Activated T-cell treated with anti-CD3 and anti-CD28 coated beads, Interleukin-2, amount 50 U/mL, for 48 hours (primary cell): Measurements from ENCODE around the gene SCGB1C2.
"Not testable (repeated sequence)": the region's sequence is repeated elsewhere in the genome, so short reads cannot be mapped to it uniquely, and the experiment has no call there.

ENCODE experiments used
- DNase-seq, 2 experiments: peaks; one replicate each; pipeline ENCODE4 v3.0.0-alpha.2; 2020

The SCGB1C2 gene

GRCh38 chr17:149231-149630 lies 11.9 kb downstream of the SCGB1C2 start:
- no peak for DNase-seq

GRCh38 chr17:149897-150584 lies 12.7 kb downstream of the SCGB1C2 start:
- no peak for DNase-seq

DNA sequence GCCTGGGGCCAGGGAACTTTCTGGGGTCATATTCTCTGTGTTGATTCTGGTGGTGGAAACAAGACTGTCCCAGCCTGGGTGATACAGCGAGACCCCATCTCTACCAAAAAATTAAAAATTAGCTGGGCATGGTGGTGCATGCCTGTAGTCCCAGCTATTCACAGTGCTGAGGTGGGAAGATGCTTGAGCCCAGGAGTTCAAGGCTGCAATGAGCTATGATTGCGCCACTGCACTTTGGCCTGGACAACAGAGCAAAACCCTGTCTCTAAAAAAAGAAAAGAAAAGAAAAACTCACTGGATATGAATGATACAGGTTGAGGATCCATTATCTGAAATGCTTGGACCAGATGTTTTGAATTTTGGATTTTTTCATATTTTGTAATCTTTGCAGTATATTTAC lies 13.6 kb downstream of the SCGB1C2 start:
- DNase-seq, result no peak

DNA sequence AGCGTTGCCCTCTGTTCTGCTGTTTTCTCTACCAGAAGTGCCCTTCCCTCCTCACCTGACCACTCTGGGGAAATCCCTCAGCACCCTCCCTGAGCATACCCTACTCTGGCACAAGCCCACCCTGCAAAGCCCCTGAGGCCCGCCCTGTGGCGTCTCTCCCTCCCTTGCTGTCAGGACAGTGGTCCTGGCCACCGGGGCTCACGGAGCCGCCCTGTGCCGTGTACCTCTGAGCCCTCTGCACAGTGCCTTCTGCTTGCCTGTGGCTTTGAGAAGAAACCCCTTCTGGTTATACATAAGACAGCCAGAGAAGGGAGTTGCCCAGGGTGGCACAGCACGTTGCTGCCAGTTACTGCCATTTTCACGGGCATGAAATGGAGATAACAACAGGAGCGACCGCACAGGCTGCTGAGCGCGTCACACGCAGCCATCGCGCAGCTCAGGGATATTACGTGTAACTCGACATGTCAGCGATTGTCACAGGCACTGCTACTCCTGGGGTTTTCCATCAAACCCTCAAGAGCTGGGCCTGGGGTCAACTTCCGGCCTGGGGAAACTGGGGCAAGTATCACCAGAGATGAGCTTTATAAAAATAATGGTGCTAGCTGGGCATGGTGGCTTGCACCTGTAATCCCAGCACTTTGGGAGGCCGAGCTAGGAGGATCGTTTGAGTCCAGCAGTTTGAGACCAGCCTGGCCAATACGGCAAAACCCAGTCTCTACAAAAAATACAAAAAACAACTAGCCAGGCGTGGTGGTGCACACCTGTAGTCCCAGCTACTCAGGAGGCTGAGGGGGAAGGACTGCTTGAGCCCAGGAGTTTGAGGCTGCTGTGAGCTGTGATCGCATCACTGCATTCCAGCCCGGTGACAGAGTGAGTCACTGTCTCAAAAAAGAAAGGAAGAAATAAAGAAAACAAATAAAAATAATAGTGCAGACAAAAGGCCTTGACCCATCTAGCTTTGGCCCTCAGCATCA lies 14.8 kb downstream of the SCGB1C2 start:
- no peak for DNase-seq

- DNase-seq, result no peak
These were observed 15.6 kb downstream of the SCGB1C2 start for GRCh38 chr17:152860-153420.

DNA sequence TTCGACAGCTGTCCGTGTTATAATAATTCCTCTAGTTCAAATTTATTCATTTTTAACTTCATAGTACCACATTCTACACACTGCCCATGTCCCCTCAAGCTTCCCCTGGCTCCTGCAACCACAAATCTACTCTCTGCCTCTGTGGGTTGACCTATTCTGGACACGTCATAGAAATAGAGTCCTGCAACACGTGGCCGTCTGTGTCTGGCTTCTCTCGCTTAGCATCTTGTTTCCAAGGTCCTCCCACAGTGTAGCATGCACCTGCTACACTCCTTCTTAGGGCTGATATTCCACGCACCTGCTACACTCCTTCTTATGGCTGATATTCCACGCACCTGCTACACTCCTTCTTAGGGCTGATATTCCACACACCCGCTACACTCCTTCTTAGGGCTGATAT lies 16.5 kb downstream of the SCGB1C2 start:
- DNase-seq, result no peak

- no peak for DNase-seq
These were observed 18.2 kb downstream of the SCGB1C2 start for GRCh38 chr17:155576-155975.

DNA sequence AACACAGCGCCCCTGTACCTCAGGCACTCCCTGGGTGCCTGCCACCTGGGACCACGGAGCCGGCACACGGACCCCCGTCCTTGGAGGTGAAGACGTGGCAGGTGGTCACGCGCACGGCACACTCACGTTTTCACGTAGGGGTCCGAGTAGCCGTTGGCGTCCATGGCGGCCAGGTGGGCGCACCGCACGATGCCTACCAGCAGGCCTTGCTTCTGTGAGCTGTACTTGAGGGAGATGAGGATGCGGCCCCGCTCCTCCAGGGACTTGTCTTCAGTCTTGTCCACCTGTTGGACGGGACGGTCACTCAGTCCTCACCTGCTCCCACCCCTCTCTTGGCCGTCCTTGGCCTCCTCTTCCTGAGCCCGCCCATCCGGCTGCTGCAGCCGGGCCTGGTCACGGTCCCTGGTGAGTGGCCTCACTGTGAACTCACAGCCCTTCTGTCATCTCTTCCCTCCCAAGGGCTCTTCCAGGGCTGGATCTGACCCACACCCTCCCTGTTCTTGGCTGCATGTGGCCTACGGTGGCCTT lies 18.8 kb downstream of the SCGB1C2 start:
- DNase-seq, result no peak

GRCh38 chr17:156946-157345 lies 19.6 kb downstream of the SCGB1C2 start:
- no peak for DNase-seq

- DNase-seq, result no peak
These were observed 20.5 kb downstream of the SCGB1C2 start for GRCh38 chr17:157901-158300.

DNA sequence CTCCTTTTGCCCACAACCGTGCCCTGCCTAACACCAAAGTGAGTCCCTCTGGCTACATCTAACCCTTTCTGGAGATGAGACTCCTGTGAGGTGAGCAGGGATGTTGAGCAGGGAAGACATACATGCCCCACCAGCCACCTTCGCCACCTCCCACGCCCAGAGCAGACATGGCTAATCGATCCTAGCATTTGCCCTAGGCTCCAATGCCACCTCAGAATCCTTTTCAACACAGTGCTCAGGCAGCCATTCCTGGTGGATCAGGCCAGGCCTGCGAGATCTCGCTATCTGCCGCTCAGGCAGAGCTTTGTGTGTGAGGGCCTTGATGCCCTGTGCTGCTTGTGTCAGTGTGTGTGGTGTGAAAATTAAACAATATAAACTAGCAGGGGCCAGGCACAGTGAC lies 21.0 kb downstream of the SCGB1C2 start:
- no peak for DNase-seq

DNA sequence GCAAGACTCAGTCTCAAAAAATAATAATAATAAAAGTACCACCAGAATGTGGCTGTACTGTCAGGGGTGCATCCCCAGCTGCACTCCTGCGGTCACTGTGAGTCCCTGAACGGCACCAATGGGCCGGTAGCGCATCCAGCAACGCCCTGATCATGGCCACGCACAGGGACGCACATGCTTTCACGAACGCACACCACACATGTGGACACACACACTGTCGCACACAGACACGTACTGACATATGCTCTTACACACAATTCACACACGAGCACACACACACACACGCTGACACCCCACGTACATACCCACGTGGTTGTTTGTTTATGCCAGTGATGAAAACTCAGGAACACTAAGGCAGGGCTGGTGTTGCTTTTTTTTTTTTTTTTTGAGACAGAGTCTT lies 22.2 kb downstream of the SCGB1C2 start:
- DNase-seq, result no peak

GRCh38 chr17:160336-160735 lies 23.0 kb downstream of the SCGB1C2 start:
- DNase-seq, result no peak

GRCh38 chr17:161481-161880 lies 24.1 kb downstream of the SCGB1C2 start:
- no peak for DNase-seq

- no peak for DNase-seq
These were observed 25.3 kb downstream of the SCGB1C2 start for GRCh38 chr17:162689-163088.

DNA sequence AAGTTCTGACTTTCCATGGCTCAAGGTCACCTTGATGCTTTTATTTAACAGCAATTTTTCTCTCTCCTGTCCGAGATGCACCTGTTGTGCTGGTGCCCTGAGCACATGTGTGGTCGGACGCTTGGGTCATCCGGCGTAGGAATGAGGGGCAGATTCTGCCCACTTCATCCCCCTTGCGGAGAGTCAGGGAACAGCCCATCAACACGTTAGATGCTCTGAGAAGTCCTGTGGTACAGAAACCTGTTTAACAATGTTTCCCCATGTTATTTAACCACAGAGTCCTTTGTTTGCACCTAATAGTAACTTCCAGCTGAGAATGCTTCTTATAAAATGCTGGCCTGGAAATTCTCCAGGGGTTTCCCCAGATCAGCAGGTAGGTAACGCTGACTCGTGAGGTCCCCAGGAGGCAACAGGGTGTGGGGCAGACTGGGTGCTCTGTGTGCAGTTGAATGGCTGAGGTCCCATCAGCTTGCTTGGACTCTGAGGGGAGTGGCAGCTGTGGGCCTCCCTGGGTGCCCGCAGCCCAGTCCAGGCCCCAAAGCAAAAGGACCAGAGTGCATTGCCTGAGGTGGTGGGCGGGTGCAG lies 26.2 kb downstream of the SCGB1C2 start:
- DNase-seq, result no peak

DNA sequence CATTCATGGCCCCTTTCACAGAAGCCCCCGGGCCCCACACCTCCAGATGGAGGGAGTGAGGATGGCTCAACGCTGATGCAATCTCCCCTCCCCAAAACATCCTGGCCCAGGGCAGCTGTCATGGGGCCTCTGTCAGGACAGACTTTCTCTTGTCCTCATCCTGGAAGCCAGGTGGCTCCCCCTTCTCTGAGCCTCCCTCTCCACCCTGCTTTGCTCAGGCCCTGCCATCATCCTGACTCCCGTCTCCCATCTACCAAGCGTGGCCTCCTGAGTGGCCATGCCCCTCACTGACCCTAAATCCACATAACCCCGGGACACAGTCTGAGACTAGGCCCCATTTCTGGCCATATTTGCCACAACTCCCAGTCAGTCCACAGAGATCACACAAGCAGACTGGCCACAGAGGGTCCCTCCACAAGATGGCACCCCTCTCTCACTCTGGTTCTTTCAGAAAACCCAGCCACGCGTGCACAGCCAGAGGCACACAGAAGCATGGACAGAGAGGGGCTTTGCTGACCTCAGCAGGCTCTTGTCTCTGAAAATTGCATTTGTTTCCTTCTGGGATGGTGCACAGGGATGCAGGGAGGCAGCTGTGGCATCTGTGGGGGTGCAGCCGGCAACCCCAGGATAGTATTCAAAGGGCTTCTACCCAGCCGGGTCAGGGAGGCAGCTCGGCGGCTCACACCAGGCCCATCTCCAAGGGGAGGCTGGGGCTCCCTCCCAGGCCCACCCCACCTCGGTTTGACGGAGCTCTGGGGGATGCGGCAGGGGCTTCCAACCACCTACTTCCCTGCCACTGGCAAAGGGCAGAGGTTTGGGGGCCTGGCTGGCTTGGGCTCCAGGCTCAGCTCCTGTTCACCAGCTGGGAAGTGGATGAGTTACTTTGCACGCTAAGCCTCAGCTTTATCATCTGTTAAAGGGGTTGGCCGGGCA lies 27.2 kb downstream of the SCGB1C2 start:
- DNase-seq, result no peak

DNA sequence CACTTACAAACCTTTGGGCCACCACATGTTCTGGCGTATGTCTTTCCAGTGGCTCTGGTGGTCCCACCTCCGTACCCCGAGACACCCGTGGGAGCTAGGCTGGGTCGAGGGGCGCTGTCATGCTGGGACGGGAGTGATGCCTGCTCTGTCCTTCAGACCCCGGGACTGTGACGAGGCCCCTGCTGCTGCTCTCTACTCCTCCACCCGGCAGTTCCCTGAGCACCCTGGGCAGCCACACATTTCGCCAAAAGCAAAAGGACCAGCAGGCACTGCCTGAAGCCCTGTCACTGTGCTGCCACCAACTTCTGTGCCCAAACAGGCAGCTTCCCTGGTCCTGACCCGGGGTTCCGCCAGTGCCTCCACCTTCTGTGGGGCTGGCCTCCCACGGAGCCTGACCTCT lies 28.6 kb downstream of the SCGB1C2 start:
- no peak for DNase-seq

- DNase-seq, result not testable (repeated sequence)
These were observed 31.2 kb downstream of the SCGB1C2 start for GRCh38 chr17:168614-169013.

DNA sequence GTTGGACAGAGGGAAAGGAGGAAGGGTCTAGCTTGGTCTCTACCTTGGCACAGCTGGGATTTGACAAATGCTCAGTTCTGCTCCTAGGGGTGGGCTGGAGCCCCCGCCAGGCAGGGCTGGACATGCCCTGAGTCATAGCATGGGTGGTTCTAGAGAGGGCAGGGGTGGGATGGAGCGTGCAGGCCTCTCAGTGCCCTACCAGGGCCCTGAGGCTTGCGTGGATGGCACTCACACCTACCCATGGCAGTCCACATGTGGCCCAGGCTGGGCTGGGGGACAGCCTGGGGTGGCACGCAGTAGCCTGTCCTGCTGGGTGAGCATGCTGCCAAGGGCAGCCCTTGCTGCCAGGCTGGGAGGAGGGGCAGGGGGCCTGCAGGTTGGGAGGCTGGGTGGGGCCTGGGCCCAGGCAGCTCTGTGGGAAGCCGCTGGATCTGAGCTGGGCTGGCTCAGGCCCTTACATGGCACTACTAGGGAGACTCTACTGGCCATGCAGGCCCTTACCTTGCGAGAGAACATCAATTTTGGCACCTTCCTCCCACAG lies 32.8 kb downstream of the SCGB1C2 start:
- DNase-seq, result no peak

GRCh38 chr17:171871-172270 lies 34.5 kb downstream of the SCGB1C2 start:
- DNase-seq, result no peak

- DNase-seq, result no peak
These were observed 35.0 kb downstream of the SCGB1C2 start for GRCh38 chr17:172401-172800.
